Mesenteric fat pad (tissue), 1 donor: ENCODE results near the gene EEF1AKMT3. TPM values are rescaled to one million over a fixed set of nuclear protein-coding genes. Genes with fewer than 3 reads are reported as not detected.

Source experiments
- DNase-seq: peaks from one replicate; pipeline ENCODE4 v3.0.0-alpha.2; 2020; ENCODE audit warnings: low spot score
- long read RNA-seq: library from polyadenylated mRNA; unstranded; transcript quantifications from one replicate; pipeline ENCODE4 v2.0.0, GENCODE V29; 2020
- total RNA-seq: library from RNA; stranded (reverse); fragmentation: NEBNext Ultra II Directional; extraction: Animal tissue kit (Norgen Biotek cat#: 25700); gene quantifications from one replicate; pipeline ENCODE4 v1.2.1, GENCODE V29; 2021
- donor health status: DM: yes; HTN: yes; CAD: no.

Gene EEF1AKMT3
- 7.2 TPM for total RNA-seq
- long read RNA-seq, transcript EEF1AKMT3-202 (4 exons, 2,762 nt), result minor isoform, 6 of 40 reads
- long read RNA-seq, transcript EEF1AKMT3-201 (3 exons, 2,563 nt), result major isoform, 21 of 40 reads
- long read RNA-seq, partial matches to known transcripts, result 0 of 40 reads
- long read RNA-seq, other reads (novel, unspliced or antisense), result 12 of 40 reads

- DNase-seq, result peak; percentile 91
These were observed at the start of gene EEF1AKMT3 for GRCh38 chr12:57772429-57773322. TSS of gene EEF1AKMT3 (plus strand) at chr12:57772614. CDS start at chr12:57772725, 111 bp downstream.

- peak; percentile 74 for DNase-seq
These were observed 49.4 kb upstream of the EEF1AKMT3 start for GRCh38 chr12:57722716-57723629.

GRCh38 chr12:57723630-57723962, 48.8 kb upstream of the EEF1AKMT3 start:
- no peak for DNase-seq

GRCh38 chr12:57724003-57724935, 48.1 kb upstream of the EEF1AKMT3 start:
- no peak for DNase-seq

- peak; percentile 65 for DNase-seq
These were observed 47.3 kb upstream of the EEF1AKMT3 start for GRCh38 chr12:57724936-57725740.

- no peak for DNase-seq
These were observed 46.6 kb upstream of the EEF1AKMT3 start for GRCh38 chr12:57725851-57726150.

GRCh38 chr12:57726151-57726883, 46.1 kb upstream of the EEF1AKMT3 start:
- DNase-seq, result peak; percentile 93

- peak; percentile 87 for DNase-seq
These were observed 45.3 kb upstream of the EEF1AKMT3 start for GRCh38 chr12:57726884-57727757.

GRCh38 chr12:57727758-57728395, 44.5 kb upstream of the EEF1AKMT3 start:
- DNase-seq, result peak; percentile 65

GRCh38 chr12:57729321-57729844, 43.0 kb upstream of the EEF1AKMT3 start:
- peak; percentile 64 for DNase-seq

GRCh38 chr12:57730336-57731067, 41.9 kb upstream of the EEF1AKMT3 start:
- peak; percentile 88 for DNase-seq

GRCh38 chr12:57731411-57732080, 40.9 kb upstream of the EEF1AKMT3 start:
- no peak for DNase-seq

- DNase-seq, result no peak
These were observed 40.1 kb upstream of the EEF1AKMT3 start for GRCh38 chr12:57732270-57732669.

- no peak for DNase-seq
These were observed 39.5 kb upstream of the EEF1AKMT3 start for GRCh38 chr12:57732726-57733593.

- DNase-seq, result no peak
These were observed 38.5 kb upstream of the EEF1AKMT3 start for GRCh38 chr12:57733928-57734327.
